Neural crest cell (in vitro differentiated cells): Measurements from ENCODE around the gene ASIC4. TPM values are rescaled to one million over a fixed set of nuclear protein-coding genes. Genes with fewer than 3 reads are reported as not detected.

Experiments used
- DNase-seq: peaks from one replicate; pipeline ENCODE4 v3.0.0; 2021; ENCODE audit warnings: low read depth, mixed read lengths, low spot score
- H3K27ac Mint-ChIP-seq: one replicate; pipeline ENCODE4 v1.8.0; 2021; ENCODE audit warnings: mild to moderate bottlenecking, mixed read lengths; ENCODE audit not compliant: unreplicated experiment
- H3K27me3 Mint-ChIP-seq: 2 replicates; pipeline ENCODE4 v1.8.0; 2021; ENCODE audit warnings: low read depth, mild to moderate bottlenecking, mixed read lengths
- H3K36me3 Mint-ChIP-seq: 2 replicates; pipeline ENCODE4 v1.8.0; 2021; ENCODE audit warnings: low read depth, mild to moderate bottlenecking, mixed read lengths
- H3K4me1 Mint-ChIP-seq: 2 replicates; pipeline ENCODE4 v1.8.0; 2021; ENCODE audit warnings: mixed read lengths
- H3K4me3 Mint-ChIP-seq: one replicate; pipeline ENCODE4 v1.8.0; 2021; ENCODE audit warnings: mild to moderate bottlenecking, mixed read lengths
- H3K9me3 Mint-ChIP-seq: 2 replicates; pipeline ENCODE4 v1.8.0; 2021; ENCODE audit warnings: mixed read lengths
- total RNA-seq: library from RNA; stranded (reverse); gene quantifications from 2 replicates; pipeline ENCODE4 v1.2.1, GENCODE V29; 2021
- TF ChIP-seq, protein P1 (sequence below): fragments of 200-600 bp; sonication (generic); conservative IDR thresholded peaks from 2 replicates; pipeline ENCODE4 v1.5.0; 2021; ENCODE audit warnings: antibody characterized with exemption, mild to moderate bottlenecking

Gene ASIC4
- total RNA-seq, 1 donor from 2014 or later: 1.0 TPM

DNA sequence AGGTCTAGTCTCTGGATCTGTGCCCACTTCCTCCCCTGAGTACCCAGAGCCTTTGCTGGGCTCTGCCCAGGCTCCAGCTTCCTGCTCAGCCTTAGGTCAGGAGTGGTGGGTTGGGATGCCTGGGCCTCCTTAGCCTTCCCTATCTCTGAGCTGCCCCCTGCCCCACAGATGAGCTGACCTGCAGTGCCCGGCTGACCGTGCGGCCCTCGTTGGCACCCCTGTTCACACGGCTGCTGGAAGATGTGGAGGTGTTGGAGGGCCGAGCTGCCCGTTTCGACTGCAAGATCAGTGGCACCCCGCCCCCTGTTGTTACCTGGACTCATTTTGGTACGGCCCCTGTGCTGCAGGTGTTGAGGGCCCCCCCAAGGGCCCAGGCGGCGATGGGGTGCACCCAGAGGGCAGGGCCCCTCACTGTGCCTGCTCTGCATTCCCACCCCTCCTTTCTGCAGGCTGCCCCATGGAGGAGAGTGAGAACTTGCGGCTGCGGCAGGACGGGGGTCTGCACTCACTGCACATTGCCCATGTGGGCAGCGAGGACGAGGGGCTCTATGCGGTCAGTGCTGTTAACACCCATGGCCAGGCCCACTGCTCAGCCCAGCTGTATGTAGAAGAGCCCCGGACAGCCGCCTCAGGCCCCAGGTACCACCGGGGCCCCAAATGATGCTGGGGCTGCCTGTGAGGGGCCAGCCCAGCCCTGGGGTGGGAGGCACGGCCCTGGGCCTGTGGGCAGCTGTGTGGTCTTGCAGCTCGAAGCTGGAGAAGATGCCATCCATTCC, 45.7 kb upstream of the ASIC4 start:
- Mint-ChIP-seq H3K4me1 (peaks cover 6% of the 10 kb centered on the region), H3K36me3 (no peaks in the 10 kb centered on the region), H3K4me3 (no peak overlapping the region), H3K27me3 (no peaks in the 10 kb centered on the region), H3K27ac (no peak overlapping the region), H3K9me3 (no peaks in the 10 kb centered on the region)
- TF ChIP-seq, protein P1, sequence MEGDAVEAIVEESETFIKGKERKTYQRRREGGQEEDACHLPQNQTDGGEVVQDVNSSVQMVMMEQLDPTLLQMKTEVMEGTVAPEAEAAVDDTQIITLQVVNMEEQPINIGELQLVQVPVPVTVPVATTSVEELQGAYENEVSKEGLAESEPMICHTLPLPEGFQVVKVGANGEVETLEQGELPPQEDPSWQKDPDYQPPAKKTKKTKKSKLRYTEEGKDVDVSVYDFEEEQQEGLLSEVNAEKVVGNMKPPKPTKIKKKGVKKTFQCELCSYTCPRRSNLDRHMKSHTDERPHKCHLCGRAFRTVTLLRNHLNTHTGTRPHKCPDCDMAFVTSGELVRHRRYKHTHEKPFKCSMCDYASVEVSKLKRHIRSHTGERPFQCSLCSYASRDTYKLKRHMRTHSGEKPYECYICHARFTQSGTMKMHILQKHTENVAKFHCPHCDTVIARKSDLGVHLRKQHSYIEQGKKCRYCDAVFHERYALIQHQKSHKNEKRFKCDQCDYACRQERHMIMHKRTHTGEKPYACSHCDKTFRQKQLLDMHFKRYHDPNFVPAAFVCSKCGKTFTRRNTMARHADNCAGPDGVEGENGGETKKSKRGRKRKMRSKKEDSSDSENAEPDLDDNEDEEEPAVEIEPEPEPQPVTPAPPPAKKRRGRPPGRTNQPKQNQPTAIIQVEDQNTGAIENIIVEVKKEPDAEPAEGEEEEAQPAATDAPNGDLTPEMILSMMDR: no peak
- no peak for DNase-seq

DNA sequence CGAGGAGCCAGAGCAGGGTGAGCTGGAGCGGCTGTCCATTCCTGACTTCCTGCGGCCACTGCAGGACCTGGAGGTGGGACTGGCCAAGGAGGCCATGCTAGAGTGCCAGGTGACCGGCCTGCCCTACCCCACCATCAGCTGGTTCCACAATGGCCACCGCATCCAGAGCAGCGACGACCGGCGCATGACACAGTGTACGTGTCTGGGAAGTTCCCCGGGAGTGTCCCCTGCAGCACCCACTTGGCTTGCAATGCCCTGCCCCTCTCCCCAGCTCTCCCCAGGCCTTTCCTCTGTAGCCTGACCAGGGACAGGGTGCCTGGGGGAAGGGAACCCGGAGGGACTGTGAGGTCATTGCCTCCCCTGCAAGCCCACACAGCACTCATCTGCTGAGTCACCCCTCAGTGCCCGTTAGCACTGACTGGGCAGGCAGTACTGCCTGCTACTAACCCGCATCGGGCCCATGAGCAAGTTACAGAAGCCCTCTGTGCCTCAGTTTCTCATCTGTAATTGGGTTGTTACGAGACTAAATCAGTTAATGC, 45.0 kb upstream of the ASIC4 start:
- TF ChIP-seq, protein P1: no peak
- H3K36me3 Mint-ChIP-seq: no peaks in the 10 kb centered on the region
- H3K4me3 Mint-ChIP-seq: no peak overlapping the region
- peaks cover 6% of the 10 kb centered on the region for H3K4me1 Mint-ChIP-seq
- no peaks in the 10 kb centered on the region for H3K27me3 Mint-ChIP-seq
- H3K27ac Mint-ChIP-seq: no peak overlapping the region
- DNase-seq: no peak
- no peaks in the 10 kb centered on the region for H3K9me3 Mint-ChIP-seq

DNA sequence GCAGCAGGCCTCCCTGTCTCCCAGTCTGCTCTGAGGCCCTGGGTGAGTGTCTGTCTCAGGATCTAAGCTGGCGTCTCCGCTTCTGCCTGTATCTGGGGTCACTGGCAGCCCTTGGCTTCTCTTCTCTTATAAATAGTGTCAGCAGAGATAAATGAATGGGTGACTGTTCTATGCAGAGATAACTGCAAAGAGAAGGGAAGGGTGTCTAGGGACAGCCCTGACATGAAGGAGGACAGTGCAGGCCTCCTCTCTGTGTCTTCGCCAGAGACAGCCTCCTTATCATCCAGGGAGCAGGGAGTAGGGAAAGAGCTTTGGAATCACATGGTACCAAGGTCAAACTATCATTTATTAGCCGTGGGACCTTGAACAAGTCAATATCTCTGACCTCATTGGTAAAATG, 43.9 kb upstream of the ASIC4 start:
- no peaks in the 10 kb centered on the region for H3K27me3 Mint-ChIP-seq
- no peak for DNase-seq
- H3K27ac Mint-ChIP-seq: no peak overlapping the region
- H3K4me1 Mint-ChIP-seq: peaks cover 6% of the 10 kb centered on the region
- H3K9me3 Mint-ChIP-seq: no peaks in the 10 kb centered on the region
- H3K4me3 Mint-ChIP-seq: no peak overlapping the region
- no peaks in the 10 kb centered on the region for H3K36me3 Mint-ChIP-seq
- TF ChIP-seq, protein P1: no peak

DNA sequence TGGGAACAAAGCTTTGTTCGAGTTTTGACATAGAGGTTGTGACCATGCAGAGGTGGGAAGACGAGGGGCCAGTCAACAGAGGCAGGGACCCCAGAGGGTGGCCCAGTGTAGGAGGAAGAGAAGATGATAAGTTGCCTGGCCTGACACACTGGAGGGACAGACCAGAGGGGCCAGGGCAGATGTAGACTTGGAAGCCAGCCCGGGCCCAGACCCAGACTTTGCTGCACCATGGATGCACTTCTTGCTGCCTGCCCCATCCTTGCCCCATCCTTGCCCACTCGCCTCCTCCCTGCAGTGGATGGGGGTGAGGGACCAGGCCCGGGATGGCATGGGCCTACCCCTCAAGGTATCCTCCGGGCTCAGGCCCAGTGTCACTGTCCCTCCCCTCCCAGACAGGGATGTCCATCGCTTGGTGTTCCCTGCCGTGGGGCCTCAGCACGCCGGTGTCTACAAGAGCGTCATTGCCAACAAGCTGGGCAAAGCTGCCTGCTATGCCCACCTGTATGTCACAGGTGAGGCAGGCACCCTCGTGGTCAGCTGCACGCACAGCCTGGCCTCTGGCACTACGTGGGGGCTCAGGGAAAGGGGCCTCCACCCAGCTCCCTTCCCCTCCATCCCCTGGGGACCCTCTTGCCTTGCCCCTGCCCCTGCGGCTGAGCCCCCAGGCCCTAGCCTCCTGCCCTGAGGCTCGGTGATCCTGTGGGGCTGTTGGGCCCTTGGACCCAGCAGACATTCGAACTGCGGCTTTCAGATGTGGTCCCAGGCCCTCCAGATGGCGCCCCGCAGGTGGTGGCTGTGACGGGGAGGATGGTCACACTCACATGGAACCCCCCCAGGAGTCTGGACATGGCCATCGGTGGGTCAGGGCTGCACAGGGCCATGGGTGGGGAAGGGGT, 42.6 kb upstream of the ASIC4 start:
- H3K36me3 Mint-ChIP-seq: no peaks in the 10 kb centered on the region
- no peaks in the 10 kb centered on the region for H3K9me3 Mint-ChIP-seq
- peaks cover 14% of the 10 kb centered on the region for H3K4me1 Mint-ChIP-seq
- H3K27me3 Mint-ChIP-seq: no peaks in the 10 kb centered on the region
- TF ChIP-seq, protein P1: no peak
- H3K27ac Mint-ChIP-seq: no peak overlapping the region
- no peak overlapping the region for H3K4me3 Mint-ChIP-seq
- no peak for DNase-seq

DNA sequence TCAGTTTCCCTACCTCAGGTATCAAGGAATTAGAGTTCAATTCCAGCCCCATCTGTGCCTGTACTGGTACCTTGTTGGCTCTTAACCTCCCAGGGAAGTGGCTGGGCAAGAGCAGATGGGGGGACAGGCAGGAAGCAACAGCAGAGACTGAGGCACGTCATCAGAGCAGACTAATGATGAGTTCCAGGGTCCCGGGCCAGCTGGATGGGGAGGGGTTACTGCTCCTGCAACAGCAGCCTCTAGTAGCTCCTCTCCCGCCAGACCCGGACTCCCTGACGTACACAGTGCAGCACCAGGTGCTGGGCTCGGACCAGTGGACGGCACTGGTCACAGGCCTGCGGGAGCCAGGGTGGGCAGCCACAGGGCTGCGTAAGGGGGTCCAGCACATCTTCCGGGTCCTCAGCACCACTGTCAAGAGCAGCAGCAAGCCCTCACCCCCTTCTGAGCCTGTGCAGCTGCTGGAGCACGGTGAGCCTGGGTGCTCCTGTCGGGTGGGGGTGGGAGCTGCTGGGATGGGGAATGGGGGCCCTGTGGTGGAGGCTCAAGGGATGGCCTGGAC, 41.6 kb upstream of the ASIC4 start:
- Mint-ChIP-seq H3K4me1 (peaks cover 18% of the 10 kb centered on the region), H3K4me3 (no peak overlapping the region), H3K27me3 (no peaks in the 10 kb centered on the region), H3K27ac (no peak overlapping the region), H3K9me3 (no peaks in the 10 kb centered on the region), H3K36me3 (no peaks in the 10 kb centered on the region)
- DNase-seq: no peak
- TF ChIP-seq, protein P1: no peak
